Epithelial cell of prostate (primary cell): ENCODE measurements around the gene PRICKLE2.

ENCODE experiments used
- DNase-seq: peaks from one replicate; pipeline ENCODE4 v3.0.0-alpha.2; 2011; ENCODE audit warnings: low read depth, low spot score
- H3K27ac ChIP-seq: fragments of 450-650 bp; 2 replicates; pipeline ENCODE4 v1.5.1; 2017; ENCODE audit warnings: mild to moderate bottlenecking

PRICKLE2 gene

DNA sequence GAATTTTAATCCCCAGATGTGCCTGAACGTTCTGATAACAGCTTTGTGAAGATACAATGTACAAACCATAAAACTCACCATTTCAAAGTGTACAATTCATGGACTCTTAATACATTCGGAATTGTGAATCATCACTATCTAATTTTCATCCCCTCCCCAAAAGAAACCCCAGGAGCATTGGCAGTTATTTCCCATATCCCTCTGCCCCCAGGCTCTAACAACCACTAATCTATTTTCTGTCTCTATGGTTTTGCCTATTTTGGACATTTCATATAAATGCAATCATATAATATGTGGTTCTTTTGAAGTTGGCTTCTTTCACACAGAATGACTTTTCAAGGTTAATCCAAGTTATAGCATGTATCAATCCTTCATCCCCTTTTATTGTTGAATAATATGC is 25.3 kb downstream of the PRICKLE2 start:
- no peak overlapping the region for H3K27ac ChIP-seq
- no peak for DNase-seq

DNA sequence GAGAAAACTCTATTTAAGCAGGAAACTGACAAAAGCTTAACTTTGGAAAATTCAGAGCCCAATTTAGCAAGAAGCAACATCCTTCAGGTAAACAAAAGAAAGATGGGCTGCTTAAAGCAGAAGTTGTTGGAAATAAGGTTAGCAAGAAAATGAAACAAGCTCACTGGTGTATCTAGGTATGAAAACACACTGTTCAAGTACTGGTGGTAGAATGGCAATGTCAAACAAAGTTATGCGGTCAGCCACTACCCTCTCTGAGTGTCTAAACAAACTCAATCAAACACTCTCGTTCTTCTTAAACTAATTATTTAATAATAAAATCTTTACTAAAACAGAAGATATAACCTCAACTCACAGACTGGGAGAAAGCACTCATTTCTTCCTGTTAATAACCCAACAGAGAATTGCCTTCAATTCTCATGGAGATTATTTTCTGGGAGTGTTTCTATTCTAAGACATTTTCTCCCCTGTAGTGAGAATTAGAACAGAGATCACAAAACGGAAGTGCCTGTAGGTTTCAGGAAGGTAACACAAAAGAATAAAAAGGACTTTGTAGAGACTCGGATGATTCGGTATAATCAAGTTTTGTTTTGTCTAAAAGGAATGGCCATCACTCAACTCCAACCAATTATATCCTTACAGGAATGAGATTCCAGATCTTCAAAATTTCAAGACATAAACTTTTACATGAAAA is 28.9 kb downstream of the PRICKLE2 start:
- DNase-seq: no peak
- no peak overlapping the region for H3K27ac ChIP-seq

DNA sequence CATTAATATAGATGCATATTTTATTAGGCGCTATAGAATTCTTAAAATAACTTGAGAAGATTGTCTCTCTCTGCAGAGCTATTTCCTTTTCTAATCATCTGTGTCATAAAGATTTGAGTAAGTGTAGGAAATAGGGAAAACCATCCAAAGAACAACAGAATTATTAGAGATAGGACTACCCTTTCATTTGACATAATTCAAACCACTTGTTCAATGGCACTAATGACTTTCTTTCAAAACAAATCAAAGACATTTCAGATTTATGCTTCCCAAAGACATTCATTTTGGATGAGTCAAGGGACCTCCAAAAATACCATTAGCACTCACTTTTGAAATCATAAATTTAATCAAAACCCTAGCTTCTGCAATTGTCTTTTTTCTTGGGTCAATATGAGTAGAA is 29.5 kb downstream of the PRICKLE2 start:
- no peak for DNase-seq

DNA sequence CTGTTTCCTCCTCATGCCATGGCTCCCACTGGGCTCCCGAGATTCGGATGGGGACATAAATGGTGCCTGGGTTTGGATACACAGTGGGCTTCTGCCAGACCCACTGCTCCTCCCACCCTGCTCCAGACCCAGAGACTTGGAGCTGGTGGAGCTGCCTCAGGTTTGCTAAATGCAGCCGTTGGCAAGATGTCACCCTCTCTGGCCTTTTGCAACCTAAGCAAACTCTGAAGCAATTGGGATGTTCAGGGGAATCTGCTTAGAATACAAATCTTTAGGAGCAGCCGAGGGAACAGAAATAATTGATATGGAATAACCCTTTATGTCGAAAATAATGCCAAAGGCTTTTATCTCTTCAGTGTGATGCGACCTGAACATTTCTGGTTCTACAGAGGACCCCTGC is 33.4 kb downstream of the PRICKLE2 start:
- DNase-seq: no peak
- peak overlapping the region; percentile 63 for H3K27ac ChIP-seq

More for the DNA sequence above, 29.5 kb downstream of the PRICKLE2 start:
- no peak overlapping the region for H3K27ac ChIP-seq

DNA sequence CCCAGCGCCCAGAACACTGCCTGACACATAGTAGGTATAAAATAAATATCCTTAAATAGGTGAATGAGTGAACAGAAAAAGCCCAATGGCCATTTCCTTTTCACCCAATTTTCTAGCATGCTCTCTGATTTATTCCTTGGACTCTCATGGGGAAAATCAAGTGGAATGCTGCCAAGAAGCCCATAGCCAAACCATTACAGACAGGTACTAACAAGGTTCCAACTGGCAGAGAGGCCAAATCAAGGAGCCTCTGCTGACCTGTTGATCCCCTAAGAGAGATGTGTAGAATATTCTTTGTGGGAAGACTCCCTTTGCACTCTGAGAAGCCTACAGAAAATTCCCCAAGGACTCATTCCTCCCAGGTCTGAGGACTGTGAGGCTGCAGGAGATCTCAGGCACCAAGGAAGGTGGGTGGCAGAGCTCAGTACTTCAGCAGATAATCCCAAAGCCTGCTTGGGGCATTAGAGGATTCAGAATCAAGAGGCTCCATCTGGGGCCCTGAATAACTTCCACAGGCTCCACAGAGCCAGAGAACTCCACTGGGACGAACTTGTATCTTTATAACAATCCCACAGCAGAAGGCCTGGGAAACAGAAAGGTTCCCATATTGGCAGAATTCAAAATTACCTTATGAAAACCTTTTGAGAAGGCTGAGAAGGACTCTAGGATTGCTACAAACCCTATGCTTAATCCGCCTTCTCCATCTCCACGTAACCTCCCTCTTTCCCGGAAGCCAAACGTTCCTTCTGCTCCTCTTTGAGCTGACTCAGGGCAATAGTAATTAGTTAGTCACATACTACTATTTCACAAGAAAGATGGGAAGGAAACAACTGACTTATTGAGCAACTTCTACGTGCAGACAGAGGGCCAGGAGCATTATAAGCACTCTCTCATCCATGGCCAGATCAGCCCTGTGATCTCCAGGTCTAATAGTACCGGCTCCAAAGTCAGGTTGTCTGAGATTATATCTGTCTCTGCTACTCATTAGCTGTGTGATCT is 34.5 kb downstream of the PRICKLE2 start:
- H3K27ac ChIP-seq: peak overlapping the region; percentile 63
- peak; percentile 86 for DNase-seq

DNA sequence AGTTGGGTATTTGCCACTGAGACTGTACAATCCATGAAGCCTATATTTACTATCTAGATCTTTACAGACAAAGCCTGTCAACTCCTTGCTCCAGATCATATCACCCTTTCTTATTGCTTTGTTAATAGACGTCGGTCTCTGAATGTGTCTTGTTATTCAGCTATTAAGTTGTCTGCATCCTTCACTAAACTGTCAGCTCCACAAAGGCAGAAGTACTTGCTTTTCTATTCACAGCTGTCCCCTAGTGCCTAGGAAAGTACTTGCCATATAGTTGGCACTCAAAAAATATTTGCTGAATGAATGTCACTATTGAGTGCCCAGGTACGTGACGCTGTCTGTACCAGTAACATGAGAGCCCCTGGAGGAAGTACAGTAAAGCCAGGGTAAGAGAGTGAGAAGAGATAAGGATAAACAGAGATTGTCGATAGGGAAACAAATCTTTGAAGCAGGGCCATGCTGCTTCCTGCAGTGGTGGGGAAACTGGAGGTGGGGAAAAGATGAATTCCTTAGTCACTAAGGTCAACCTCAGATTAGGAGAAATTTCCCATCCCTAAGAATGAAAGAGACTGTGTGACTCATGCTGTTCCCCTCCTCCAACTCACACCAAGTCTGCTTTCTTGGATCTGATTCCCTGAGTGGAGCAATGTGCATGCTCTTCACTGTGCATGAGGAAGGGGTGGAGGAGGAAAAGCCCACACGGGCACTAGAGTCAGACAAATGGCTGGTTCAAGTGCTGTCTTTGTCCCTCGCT is 36.3 kb downstream of the PRICKLE2 start:
- peak overlapping the region; percentile 52 for H3K27ac ChIP-seq
- no peak for DNase-seq

DNA sequence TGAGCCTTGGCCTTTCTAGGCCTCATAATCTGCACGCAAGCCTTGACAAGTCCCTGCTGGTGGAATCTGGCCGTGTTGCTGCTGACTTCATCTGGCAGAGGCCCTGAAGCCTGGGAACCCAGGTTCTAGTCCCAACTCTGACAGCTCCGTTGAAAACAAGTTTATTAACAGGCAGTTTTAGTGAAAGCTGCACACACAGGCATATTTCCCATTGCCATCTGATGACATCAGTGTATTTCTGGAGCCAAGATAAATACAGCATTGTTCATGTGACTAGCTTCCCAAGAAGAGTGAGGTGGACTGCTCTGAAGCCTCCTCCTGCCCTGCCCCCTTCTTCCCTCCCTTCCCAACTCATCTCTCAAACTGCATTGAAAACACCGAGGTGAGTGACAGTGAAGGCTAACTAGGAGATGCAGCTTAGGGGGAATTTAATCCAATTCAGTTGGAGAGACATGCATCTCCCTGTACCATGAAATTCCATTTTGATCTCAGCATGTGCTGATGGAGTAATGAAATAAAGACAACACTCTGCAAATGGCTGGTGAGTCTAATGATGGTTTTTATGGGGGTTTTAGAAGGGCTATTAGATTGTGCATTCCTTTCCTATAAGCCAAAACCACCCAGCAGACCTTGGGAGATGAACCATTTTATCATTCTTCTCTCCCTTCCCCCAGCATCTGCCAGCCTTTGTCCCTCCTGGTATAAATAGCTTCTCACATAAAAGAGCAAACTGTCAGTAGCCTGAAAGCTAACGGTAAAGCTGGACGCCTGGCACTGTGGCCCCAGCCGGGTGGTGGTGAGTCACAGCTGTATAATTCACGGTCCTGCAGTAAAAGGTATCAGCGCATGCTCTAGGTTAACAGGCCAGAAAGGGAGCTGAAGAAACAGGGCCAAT is 38.0 kb downstream of the PRICKLE2 start:
- DNase-seq: peak; percentile 86
- H3K27ac ChIP-seq: peak overlapping the region; percentile 58

DNA sequence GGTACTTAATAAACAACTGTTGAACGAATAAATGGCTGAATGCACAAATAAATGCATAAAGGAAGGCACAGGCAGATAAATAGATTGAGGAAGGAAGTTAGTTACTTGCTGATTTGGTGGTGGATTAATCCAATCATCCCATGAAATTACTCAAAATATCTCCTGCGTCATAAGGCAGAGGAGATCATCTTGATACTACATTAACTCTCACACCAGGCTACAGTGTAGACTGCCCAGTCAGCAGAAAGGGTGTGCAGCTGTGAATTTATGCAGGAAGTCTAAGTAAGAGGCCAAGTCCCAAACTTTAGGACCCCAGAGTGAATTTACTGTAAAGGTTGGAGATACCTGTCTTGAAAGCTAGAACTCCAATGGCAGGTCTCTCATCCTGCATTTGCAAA is 38.6 kb downstream of the PRICKLE2 start:
- H3K27ac ChIP-seq: peak overlapping the region; percentile 58
- DNase-seq: no peak

DNA sequence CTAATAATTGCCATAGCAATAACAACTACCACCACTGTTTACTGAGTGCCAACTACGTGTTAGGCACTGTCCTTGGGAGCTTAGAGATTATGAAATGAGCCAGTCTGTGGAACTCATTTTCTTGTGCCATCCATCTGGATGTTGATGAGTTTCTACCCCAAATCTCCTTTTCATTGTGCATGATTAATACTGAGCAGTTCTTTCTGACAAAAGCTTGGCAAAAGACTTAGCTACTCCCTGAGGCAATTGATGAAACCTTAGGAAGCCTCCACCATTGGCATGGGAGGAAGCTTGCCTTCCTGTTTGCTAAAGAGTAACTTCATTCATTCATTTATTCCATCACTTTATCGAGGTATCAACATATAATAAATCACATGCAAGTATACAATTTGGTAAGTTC is 39.8 kb downstream of the PRICKLE2 start:
- H3K27ac ChIP-seq: peak overlapping the region; percentile 58
- DNase-seq: no peak

DNA sequence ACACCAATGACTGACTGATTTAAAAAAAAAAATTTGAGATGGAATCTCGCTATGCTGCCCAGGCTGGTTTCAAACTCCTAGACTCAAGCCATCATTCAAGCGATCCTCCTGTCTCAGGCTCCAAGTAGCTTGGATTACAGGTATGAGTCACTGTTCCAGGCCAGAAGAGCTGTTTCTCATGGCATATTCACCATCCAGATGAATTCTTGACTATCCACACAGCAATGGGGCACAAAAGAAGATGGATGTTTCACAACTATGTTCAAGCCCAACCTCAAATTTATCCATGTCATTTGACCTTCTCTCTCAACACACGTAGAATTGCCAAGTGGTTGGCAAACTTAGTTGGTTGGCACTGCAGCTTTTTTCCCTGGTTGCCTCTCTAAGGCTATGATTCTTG is 40.6 kb downstream of the PRICKLE2 start:
- DNase-seq: no peak

DNA sequence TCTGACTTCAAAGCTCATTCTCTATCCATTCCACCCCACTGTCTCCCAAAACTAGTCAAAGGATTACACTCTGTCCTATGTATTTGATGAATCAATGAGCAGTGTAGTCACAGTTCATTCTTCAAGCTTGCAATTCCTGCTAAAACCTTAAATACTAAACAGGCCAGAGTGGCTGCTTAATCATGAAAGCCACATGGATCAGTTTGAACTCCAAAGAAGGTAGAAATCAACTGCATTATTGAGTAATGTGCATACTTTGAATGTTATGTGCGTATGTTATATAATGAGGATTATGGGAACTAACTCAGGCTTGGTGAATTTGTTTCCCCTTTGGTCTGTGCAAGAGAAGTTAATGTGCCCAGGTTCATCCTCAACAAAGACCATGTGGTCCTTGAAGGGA is 45.4 kb downstream of the PRICKLE2 start:
- no peak for DNase-seq
- no peak overlapping the region for H3K27ac ChIP-seq

More for the DNA sequence above, 40.6 kb downstream of the PRICKLE2 start:
- peak overlapping the region; percentile 58 for H3K27ac ChIP-seq

DNA sequence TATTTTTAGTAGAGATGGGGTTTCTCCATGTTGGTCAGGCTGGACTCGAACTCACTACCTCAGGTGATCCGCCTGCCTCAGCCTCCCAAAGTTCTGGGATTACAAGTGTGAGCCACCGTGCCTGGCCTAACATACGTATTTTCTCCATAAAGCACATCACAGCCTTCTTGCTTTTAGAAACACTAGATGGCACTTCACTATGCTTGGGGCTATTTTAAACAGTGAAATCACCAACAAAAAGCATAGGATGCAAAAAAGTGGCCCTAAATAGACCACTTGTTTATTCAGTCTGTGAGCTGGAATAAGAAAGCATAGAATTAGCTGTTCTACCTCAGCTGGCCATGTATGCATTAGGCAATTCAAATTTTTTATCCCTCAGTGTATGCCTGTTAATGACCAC is 46.0 kb downstream of the PRICKLE2 start:
- no peak for DNase-seq
- H3K27ac ChIP-seq: no peak overlapping the region

DNA sequence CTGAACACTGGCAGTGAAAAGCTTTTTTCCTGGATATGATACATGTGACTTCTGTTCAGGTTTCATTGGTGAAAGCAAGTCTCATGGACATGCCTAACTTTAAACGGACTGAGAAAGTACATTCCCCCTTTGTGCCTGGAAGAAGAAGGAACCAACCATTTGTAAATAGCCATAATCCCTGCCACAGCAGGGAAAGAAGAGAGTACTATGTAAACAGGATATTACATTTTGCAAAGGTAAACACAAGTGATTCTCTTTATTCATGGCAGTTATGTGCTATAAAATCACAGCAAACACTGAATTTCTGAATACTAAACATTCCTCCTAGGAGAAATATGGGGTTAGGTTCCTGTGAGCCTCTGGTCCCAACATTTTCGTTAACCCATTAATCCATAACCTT is 46.8 kb downstream of the PRICKLE2 start:
- no peak for DNase-seq
- no peak overlapping the region for H3K27ac ChIP-seq

DNA sequence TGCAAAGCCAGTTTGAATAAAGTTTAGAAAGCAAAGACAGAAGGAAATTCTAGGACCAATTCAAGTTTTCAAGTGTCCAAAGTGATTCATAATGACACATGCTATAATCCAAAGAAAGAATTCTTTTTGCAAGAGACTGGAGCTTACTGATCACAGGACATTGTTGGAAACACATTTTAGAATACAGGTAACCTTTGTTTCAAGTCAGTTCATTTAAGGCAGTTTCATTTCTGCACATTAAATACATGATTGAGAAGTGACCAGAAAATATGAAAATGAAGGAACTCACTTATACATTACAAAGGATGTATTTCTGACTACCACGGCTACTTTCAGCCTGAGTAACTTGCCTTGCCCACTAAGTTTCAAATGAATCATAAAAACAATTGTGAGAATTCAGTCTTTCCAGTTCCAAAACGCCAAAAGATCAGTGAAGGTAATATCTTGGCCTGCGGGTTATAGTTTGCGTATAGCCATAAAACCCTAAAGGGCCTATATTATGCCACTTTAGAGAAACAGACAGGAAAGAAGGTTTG is 48.7 kb downstream of the PRICKLE2 start:
- peak overlapping the region; percentile 87 for H3K27ac ChIP-seq
- DNase-seq: no peak

DNA sequence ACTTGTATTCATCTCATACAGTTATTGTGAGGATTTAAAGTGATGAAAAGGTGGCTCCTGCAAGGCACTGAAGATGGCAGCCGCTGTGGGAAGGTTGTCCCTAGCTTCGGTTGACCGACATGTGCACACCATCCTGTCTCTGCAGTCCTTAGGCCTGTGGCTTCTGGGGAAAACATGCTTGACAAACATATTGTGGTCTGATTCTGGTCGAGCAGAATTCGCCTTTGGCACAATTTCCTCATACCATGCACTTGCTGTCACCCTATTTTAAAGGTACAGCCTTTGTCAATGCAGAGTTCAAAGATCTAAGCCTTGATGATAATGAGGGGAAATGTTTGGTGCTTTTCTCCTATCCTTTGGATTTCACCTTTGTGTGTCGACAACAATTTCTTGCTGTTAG is 50.9 kb downstream of the PRICKLE2 start:
- H3K27ac ChIP-seq: peak overlapping the region; percentile 37
- DNase-seq: no peak

DNA sequence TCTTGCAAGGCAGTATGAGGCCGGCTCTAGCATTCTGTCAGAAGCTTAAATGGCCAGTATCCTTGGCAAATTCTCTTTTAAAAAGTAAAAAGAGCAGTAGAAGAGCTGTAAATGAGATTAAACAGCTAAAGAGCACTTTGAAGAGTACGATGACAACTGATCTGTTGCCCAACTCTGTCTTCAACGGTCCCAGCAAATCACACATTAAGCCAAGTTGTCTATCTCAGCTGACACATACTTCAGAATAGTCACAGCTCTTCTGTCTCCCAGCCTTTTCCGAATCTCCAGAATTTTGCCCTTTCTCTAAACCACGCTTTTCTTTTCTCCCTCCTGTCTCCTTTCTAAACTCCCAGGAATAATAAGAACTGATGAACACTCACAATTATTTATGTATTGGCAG is 51.7 kb downstream of the PRICKLE2 start:
- DNase-seq: no peak
- H3K27ac ChIP-seq: no peak overlapping the region

DNA sequence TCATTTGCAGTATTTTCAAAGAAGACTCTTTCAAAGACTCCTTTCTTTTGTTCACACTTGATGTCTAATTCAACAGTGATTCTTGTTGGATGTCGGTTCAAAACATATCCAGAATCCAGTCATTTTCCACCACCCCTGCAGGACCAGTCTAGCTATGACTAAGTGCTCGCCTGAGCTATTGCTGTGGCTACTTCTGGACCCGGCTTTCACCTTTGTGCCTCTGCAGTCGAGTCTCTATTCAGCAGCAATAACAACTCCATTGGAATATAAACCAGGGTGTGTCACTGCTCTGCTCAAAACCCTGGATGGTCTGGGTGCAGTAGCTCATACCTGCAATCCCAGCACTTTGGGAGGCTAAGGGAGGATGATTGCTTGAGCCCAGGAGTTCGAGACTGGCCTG is 55.0 kb downstream of the PRICKLE2 start:
- H3K27ac ChIP-seq: no peak overlapping the region
- no peak for DNase-seq

DNA sequence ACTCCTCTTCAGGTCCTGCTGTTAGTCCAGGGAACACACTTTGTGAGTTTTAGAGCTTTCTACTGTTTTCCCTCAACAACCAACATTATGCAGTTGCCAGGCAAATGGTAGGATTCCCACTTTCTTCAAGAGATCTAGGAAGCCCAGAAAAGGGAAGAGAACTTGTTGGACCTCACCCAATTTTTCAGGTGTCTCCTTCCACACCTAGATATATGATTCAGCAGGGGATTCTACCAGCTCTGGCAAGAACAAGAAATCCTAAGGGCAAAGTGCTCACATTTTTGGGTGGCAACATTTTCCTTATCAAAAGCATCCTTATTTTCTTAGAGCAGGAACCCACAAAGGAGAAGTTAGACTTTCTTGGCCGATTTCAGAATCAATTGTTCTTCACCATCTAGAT is 57.4 kb downstream of the PRICKLE2 start:
- DNase-seq: no peak
- H3K27ac ChIP-seq: peak overlapping the region; percentile 63

DNA sequence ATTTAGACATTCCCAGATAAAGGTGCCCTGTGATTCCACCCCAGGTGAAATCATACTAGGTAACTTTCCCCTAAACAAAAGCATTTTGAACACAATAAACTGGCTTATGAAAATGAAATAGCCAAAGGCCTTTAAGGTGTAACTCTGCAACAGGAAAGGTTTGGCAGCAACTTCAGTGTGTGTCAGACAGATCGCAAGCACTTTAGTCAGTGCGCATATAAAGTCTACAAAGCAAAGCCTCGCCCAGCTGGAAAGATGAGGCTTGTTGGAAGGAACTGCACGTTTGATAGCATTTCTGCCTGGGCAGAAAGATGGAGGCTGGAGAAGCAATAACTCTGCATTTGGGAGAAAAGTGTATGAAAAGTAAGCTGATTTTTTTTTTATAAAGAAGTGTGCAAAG is 57.9 kb downstream of the PRICKLE2 start:
- H3K27ac ChIP-seq: peak overlapping the region; percentile 63

More for the DNA sequence above, 57.9 kb downstream of the PRICKLE2 start:
- no peak for DNase-seq
